Fibroblast of skin of scalp (primary cell): ENCODE data around the gene ERC1.
"Not testable (repeated sequence)": the region's sequence is repeated elsewhere in the genome, so short reads cannot be mapped to it uniquely, and the experiment has no call there.

Experiments
- DNase-seq: peaks from one replicate; pipeline ENCODE4 v3.0.0-alpha.2; 2013

Gene ERC1

GRCh38 chr12:1131811-1132224, 140.8 kb downstream of the ERC1 start:
- DNase-seq: no peak

DNA sequence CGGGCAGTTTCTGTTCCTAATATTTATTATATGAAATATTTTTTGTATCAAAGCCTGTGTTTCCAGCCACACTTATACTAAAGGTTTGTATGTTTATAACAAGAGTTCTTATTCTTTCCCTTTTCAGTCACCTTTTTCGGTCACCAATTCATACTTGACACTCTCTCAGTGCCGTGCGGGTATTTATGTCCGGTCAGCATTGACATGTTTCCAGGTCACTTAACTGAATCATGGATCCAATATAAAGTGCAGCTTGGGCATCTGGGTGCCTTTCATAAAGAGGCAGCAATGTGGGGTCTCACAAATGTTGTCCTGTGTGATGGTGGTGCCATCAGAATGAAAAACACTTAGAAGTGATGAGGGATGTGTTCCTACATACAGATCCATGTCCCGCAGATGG, 141.3 kb downstream of the ERC1 start:
- DNase-seq: no peak

- no peak for DNase-seq
These were observed 147.7 kb downstream of the ERC1 start for GRCh38 chr12:1138691-1139090.

DNA sequence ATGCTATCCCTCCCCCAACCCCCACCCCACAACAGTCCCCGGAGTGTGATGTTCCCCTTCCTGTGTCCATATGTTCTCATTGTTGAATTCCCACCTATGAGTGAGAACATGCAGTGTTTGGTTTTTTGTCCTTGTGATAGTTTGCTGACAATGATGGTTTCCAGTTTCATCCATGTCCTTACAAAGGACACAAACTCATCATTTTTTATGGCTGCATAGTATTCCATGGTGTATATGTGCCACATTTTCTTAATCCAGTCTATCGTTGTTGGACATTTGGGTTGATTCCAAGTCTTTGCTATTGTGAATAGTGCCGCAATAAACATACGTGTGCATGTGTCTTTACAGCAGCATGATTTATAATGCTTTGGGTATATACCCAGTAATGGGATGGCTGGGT, 155.7 kb downstream of the ERC1 start:
- not testable (repeated sequence) for DNase-seq

GRCh38 chr12:1147821-1148220, 156.8 kb downstream of the ERC1 start:
- DNase-seq: no peak

- no peak for DNase-seq
These were observed 166.0 kb downstream of the ERC1 start for GRCh38 chr12:1157046-1157445.

DNA sequence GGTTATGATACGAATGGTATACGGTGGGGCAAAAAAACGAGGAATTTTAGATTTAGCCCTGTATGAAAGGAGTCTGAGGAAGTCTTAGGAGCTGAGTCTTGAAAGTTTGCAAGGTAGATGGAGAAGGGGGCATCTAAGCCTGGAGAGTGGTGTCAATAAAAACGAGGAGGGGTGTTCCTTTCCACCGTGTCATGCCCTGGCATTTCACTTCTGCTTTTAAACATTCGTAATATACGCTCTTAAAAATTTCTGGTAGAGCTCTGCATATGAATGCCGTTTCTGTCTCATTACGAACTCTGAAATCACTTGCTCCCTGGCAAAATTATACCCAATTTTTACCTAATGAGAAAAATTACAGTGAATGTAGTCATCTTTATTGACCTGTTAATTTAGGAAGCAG, 170.2 kb downstream of the ERC1 start:
- no peak for DNase-seq

DNA sequence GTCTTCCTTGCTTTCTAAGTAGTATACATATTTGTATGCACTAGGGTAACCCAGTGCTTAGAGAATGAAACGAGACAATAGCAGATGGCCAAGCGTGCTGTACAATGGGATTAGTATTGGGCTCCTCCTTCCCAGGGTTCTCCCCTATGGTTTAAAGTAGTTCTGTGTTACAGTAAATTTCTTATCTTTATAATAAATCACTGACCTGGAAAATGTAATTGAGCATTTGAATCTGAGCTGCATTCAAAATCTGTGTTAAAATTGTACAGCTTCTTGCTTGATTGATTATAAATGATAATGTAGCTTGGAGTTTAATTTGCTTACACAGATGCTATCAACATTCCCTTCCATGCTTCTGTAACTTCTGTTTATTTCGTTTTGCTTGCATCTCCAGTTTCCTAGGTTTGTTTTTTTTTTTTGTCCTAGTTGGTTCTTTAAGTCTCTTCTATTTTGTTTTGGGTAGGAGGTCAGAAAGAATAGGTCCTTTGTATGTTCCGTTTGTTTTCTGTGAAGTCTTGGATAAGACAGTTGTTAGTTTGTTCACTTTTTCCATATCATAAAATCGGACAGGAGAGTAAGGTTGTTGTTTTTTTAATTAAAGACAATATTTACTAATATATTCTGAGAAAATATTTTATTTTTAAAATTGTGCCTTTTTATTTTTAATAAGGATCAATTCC, 171.2 kb downstream of the ERC1 start:
- DNase-seq: no peak

GRCh38 chr12:1167784-1168183, 176.8 kb downstream of the ERC1 start:
- DNase-seq: no peak

GRCh38 chr12:1170411-1170810, 179.4 kb downstream of the ERC1 start:
- DNase-seq: no peak

GRCh38 chr12:1171657-1172408, 180.8 kb downstream of the ERC1 start:
- DNase-seq: no peak

DNA sequence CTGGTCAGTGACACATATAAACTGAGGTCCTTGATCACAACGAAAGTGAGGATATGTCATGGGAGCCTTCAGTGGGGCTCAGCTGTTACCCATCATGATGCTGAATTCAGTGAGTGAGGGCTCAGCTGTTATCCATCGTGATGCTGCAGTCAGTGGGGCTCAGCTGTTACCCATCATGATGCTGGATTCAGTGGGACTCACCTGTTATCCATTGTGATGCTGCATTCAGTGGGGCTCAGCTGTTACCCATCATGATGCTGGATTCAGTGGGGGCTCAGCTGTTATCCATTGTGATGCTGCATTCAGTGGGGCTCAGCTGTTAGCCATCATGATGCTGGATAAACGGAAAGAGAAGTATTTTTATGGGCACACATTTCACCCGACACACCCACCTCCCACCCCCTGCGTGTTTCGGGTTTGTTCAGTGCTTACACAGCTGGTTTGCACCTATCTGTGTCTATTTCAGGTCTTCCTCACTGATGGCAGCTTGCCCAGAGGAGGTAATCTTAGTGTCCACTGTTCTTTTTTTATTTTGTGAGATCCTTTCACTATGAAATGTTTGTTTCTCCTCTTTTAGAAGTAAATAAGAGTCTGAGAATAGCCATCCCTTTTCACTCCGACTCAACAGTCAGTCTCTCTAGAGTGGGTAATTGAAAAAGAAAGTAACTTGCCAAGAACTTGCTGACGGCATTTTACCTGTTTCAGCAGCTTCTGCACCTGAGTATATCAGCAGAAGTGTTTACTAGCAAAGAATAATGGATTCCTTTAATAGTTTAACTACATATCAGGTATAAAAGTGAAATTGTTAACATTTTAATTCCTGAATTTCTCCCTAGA, 183.0 kb downstream of the ERC1 start:
- DNase-seq: no peak

DNA sequence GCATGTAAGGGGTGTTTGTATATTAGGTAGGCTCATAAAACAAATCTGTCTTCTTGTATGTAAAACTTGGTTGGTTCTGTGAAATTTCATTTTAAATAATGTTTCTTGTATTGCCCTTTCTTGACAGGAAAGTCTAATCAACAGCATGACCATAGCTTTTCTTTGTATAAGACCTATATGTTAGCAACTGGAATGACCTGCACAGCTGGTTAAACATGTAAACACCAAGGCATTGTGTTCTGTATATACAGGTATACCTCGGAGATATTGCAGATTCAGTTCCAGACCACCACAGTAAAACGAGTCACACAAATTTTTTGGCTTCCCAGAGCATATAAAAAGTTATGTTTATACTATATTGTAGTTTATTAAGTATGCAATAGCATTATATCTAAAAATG, 183.6 kb downstream of the ERC1 start:
- no peak for DNase-seq

- no peak for DNase-seq
These were observed 185.2 kb downstream of the ERC1 start for GRCh38 chr12:1176191-1176590.

GRCh38 chr12:1179128-1179527, 188.1 kb downstream of the ERC1 start:
- DNase-seq: no peak

DNA sequence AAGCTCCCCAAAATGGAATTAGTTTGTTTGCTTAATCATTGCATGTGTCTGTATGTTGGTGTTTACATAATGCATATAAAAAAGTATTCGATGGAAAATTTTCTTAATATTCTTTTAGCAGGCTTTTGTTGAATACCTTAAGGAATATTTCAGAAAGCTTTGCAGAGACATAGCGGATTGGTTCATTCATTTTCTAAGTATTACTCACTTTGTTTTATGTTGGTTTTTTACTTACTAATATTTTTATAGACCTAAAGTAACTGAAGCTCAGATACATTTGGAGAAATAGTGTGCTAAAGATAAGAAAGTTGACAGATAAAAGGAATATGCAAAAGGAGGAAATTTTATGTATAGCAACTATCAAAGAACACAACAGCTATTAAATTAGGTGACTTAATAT, 191.0 kb downstream of the ERC1 start:
- DNase-seq: peak; percentile 21

DNA sequence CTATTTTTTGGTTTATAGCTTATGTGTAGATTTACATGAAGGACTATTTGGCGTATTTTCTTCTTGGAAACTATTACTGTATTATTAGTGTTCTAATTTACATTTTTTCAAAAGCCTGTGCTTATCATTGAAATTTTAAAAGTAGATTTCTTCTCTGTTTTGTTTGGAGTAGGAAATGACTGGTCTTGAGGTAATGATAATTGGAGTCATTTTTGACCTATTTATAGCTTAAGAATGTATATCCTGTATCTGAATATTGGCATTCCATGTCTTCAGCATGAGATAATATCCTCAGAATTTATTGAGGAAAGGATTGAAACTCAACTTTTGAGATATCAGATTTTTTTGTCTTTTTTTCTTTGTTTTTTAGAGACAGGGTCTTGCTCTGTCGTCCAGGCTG, 193.4 kb downstream of the ERC1 start:
- peak; percentile 70 for DNase-seq

DNA sequence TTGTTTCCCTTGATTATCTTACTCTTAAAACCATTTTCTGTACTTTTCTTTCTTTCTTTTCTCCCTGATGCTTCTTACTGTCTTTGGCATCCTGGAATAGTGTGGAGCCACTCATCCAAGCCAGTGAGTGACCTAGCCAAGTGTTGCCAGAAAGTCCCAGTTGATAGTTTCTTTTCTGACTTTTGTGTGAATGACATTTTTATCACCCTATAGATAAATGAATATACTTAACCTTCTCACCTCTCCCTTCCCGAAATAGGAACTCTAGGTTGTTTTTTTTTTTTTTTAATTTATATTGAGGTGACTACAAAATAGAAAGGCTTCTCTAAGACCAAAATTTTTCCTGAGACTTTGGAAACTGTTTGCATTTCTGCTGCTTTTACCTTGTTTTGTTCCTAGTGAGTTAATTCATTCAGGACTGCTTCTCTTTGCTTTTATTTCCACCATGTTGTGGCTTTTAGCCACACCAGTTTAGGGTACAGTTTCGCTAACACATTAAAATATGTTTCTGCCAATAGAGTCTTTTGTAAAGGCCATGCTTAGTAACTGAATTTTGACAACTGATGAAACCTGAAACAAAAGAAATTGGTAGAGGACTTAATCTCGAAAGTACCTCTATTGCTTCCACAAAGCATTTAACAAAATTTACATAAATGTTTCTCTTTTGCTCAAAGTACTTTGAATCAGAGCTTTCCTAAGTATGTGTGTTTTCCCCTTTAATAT, 194.6 kb downstream of the ERC1 start:
- DNase-seq: no peak

DNA sequence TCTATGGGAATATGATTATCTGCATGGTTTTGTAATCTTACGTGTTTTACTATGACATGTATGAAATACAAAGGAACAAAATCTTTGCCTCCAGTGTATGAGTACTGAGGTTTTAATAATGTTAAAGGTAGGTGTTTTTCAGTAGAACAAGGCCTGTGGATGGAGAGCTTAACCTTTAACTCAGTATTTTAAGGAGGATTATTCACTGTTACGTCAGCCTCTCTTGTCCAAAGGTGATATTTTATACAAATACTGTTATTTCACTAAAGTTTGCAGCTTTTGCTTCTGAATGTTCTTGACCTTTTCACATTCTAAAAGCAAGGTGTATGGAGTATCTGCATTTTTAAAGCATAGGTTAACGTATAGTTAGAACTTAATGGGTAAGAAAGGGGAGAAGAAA, 195.3 kb downstream of the ERC1 start:
- no peak for DNase-seq

GRCh38 chr12:1188016-1188415, 197.0 kb downstream of the ERC1 start:
- no peak for DNase-seq

DNA sequence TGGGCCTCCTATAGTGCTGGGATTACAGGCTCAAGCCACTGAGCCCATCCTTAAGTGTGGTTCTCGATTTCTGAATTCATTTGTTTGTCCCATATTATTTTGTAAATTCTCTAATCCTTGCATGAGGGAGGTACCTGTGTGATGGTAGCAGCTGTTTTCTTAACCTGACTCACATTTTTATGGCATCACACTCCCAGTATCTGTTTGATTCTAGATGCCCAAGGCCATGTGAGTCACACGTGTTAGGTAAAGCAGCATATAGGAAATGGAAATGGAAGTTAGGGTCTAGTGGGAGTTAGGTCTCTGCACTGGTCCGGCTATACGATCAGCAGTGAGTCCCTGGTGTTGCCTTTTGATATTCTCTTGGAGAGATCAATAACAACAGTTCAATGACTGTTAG, 198.1 kb downstream of the ERC1 start:
- no peak for DNase-seq

DNA sequence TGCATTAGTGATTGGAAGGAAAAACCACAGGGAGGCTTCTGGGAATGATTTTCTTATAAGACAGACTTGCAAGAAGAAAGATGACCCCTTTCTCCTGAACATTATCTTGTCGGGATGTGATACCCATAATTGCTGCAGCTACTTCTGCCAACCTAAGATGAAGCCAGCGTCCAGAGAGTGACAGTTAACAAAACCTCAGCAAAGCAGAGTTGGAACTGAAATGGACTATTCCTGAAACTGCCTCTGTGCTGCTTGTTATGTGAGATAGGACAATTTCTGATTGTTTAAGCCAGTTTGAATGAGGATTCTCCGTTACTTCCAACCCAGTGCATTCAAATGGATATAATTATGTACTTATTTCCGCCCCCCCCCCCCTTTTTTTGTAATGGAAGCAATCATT, 204.5 kb downstream of the ERC1 start:
- no peak for DNase-seq
